ENCODE measurements around the gene PHF2. TPM values are rescaled to one million over a fixed set of nuclear protein-coding genes. Genes with fewer than 3 reads are reported as not detected.

PHF2 gene
- total and polyA plus RNA-seq, 9 of the 15 experiments (the other 6 are each of a cell fraction or from before 2014, with no cell fraction given) = 0.37 to 14.4 (median 8.1) TPM

DNA sequence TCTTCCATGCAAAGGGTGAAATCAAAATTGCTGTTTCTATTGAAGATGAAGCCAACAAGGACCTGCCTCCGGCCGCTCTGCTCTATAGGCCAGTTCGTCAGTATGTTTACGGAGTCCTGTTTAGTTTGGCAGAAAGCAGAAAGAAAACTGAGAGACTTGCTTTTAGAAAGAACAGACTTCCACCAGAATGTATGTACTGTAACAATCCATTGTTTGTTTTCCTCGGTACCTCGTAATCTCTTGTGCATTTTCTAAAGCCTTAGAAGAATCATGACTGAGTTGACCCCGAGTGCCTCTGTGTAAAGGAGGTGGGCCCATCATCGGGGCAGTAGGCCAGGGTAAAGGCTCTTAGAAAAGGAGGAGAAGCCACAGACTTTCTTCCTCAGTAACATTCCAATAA lies 44.2 kb upstream of the PHF2 start:
- no peaks in the 10 kb centered on the region for H3K27me3 ChIP-seq (ENCODE audit: control insufficient read depth in 2 of 2, insufficient read depth in 2 of 2, low read length in 2 of 2)
- no peaks in the 10 kb centered on the region for H3K9me3 ChIP-seq (replicated peaks; ENCODE audit: control insufficient read depth, insufficient read depth, low read depth, low read length)
- H3K27ac ChIP-seq (ENCODE audit: extremely low read depth, low read depth, low read length) = no peak overlapping the region
- H3K79me2 ChIP-seq (ENCODE audit: control insufficient read depth, insufficient read depth, low read length) = no peaks in the 10 kb centered on the region
- FAIRE-seq = no peak
- CTCF ChIA-PET (ENCODE audit: low intra/inter-chr PET ratio) = no interaction called here
- no peak overlapping the region for H3K4me3 ChIP-seq
- ATAC-seq = no peak
- no peak overlapping the region for H3K9ac ChIP-seq (ENCODE audit: insufficient read depth in 1 of 2, low read depth in 2 of 2, low read length in 2 of 2)
- 98% methylated on average over 8 of the region's 8 CpGs for WGBS (ENCODE audit: insufficient coverage, low coverage, missing lambda C conversion rate)
- in situ Hi-C loops (cut with MboI) = no loop called here
- H4K20me1 ChIP-seq (replicated peaks; ENCODE audit: control insufficient read depth, insufficient read depth, low read length) = no peaks in the 10 kb centered on the region
- BruUV-seq (replicated peaks) = no TSS peak
- intact Hi-C loops (cut with micrococcal nuclease) = no loop called here
- no peak for DNase-seq (ENCODE audit: extremely low read depth in 1 of 4, low spot score in 3 of 4)
- no peaks in the 10 kb centered on the region for H3K4me1 ChIP-seq (replicated peaks in 1 of 2; ENCODE audit: control insufficient read depth in 2 of 2, insufficient read depth in 2 of 2, low read length in 2 of 2)
- H3K36me3 ChIP-seq (ENCODE audit: control insufficient read depth, insufficient read depth, low read length) = peaks cover 98% of the 10 kb centered on the region
- no peak overlapping the region for H3K4me2 ChIP-seq (ENCODE audit: insufficient read depth, low read length)
- POLR2A ChIA-PET = no interaction called here
- H2AFZ ChIP-seq (ENCODE audit: low read depth, low read length) = no peak overlapping the region
- no peaks in the 10 kb centered on the region for H3K9me1 ChIP-seq (ENCODE audit: control insufficient read depth, insufficient read depth, low read length)
- no peak for TF ChIP-seq CHD4 (IDR thresholded peaks at IDR 0.05; ENCODE audit: insufficient read depth, insufficient replicate concordance, low read depth, low read length, poor library complexity, severe bottlenecking)
- TF ChIP-seq GATA2 (CRISPR knock-in tag; IDR thresholded peaks at IDR 0.05) = no peak
- TF ChIP-seq, protein P1, sequence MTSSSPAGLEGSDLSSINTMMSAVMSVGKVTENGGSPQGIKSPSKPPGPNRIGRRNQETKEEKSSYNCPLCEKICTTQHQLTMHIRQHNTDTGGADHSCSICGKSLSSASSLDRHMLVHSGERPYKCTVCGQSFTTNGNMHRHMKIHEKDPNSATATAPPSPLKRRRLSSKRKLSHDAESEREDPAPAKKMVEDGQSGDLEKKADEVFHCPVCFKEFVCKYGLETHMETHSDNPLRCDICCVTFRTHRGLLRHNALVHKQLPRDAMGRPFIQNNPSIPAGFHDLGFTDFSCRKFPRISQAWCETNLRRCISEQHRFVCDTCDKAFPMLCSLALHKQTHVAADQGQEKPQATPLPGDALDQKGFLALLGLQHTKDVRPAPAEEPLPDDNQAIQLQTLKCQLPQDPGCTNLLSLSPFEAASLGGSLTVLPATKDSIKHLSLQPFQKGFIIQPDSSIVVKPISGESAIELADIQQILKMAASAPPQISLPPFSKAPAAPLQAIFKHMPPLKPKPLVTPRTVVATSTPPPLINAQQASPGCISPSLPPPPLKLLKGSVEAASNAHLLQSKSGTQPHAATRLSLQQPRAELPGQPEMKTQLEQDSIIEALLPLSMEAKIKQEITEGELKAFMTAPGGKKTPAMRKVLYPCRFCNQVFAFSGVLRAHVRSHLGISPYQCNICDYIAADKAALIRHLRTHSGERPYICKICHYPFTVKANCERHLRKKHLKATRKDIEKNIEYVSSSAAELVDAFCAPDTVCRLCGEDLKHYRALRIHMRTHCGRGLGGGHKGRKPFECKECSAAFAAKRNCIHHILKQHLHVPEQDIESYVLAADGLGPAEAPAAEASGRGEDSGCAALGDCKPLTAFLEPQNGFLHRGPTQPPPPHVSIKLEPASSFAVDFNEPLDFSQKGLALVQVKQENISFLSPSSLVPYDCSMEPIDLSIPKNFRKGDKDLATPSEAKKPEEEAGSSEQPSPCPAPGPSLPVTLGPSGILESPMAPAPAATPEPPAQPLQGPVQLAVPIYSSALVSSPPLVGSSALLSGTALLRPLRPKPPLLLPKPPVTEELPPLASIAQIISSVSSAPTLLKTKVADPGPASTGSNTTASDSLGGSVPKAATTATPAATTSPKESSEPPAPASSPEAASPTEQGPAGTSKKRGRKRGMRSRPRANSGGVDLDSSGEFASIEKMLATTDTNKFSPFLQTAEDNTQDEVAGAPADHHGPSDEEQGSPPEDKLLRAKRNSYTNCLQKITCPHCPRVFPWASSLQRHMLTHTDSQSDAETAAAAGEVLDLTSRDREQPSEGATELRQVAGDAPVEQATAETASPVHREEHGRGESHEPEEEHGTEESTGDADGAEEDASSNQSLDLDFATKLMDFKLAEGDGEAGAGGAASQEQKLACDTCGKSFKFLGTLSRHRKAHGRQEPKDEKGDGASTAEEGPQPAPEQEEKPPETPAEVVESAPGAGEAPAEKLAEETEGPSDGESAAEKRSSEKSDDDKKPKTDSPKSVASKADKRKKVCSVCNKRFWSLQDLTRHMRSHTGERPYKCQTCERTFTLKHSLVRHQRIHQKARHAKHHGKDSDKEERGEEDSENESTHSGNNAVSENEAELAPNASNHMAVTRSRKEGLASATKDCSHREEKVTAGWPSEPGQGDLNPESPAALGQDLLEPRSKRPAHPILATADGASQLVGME (CRISPR knock-in tag; IDR thresholded peaks at IDR 0.05) = no peak
- TF ChIP-seq ZNF143 (CRISPR knock-in tag; IDR thresholded peaks at IDR 0.05) = no peak
- TF ChIP-seq NFE2 (IDR thresholded peaks at IDR 0.05; ENCODE audit: low read depth) = no peak
- no peak for TF ChIP-seq XRCC5 (IDR thresholded peaks at IDR 0.05; ENCODE audit: low read depth, low read length)
- TF ChIP-seq, protein P2, sequence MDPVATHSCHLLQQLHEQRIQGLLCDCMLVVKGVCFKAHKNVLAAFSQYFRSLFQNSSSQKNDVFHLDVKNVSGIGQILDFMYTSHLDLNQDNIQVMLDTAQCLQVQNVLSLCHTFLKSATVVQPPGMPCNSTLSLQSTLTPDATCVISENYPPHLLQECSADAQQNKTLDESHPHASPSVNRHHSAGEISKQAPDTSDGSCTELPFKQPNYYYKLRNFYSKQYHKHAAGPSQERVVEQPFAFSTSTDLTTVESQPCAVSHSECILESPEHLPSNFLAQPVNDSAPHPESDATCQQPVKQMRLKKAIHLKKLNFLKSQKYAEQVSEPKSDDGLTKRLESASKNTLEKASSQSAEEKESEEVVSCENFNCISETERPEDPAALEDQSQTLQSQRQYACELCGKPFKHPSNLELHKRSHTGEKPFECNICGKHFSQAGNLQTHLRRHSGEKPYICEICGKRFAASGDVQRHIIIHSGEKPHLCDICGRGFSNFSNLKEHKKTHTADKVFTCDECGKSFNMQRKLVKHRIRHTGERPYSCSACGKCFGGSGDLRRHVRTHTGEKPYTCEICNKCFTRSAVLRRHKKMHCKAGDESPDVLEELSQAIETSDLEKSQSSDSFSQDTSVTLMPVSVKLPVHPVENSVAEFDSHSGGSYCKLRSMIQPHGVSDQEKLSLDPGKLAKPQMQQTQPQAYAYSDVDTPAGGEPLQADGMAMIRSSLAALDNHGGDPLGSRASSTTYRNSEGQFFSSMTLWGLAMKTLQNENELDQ (CRISPR knock-in tag; IDR thresholded peaks at IDR 0.05; ENCODE audit: borderline replicate concordance) = no peak
- TF ChIP-seq TFAM (CRISPR knock-in tag; conservative IDR thresholded peaks at IDR 0.05) = no peak
- TF ChIP-seq, protein P3, sequence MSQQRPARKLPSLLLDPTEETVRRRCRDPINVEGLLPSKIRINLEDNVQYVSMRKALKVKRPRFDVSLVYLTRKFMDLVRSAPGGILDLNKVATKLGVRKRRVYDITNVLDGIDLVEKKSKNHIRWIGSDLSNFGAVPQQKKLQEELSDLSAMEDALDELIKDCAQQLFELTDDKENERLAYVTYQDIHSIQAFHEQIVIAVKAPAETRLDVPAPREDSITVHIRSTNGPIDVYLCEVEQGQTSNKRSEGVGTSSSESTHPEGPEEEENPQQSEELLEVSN (IDR thresholded peaks at IDR 0.05; ENCODE audit: borderline replicate concordance in 1 of 2, extremely low read depth in 1 of 2, insufficient read depth in 1 of 2, insufficient read length in 1 of 2, low read depth in 1 of 2, low read length in 1 of 2, poor library complexity in 1 of 2, severe bottlenecking in 1 of 2) = no peak
- TF ChIP-seq ZNF12 (CRISPR knock-in tag; IDR thresholded peaks at IDR 0.05) = no peak
